HG02763 (cell line): ENCODE data around the gene PIGBOS1.

Experiments used
- ATAC-seq: cut with Tn5 transposase; IDR thresholded peaks from one replicate; pipeline ENCODE4 v1.9.1; 2021; ENCODE audit warnings: mild to moderate bottlenecking, moderate library complexity; ENCODE audit not compliant: unreplicated experiment

PIGBOS1 gene

GRCh38 chr15:55318588-55319494 lies at the start of gene PIGBOS1, which contains the start of gene PIGB:
PIGBOS1 (minus strand) TSS chr15:55319123; CDS start chr15:55317792, 1,331 bp downstream.
PIGB (plus strand) TSS chr15:55319222; CDS start chr15:55319251, 29 bp downstream.
- ATAC-seq = peak; percentile 94

GRCh38 chr15:55366981-55367380 lies 48.1 kb upstream of the PIGBOS1 start:
- no peak for ATAC-seq

GRCh38 chr15:55362641-55363040 lies 43.7 kb upstream of the PIGBOS1 start:
- no peak for ATAC-seq

GRCh38 chr15:55361048-55361447 lies 42.1 kb upstream of the PIGBOS1 start:
- ATAC-seq = no peak

GRCh38 chr15:55360256-55360655 lies 41.3 kb upstream of the PIGBOS1 start:
- ATAC-seq = no peak

- no peak for ATAC-seq
These were observed 39.5 kb upstream of the PIGBOS1 start for GRCh38 chr15:55358471-55358870.

GRCh38 chr15:55357774-55358173 lies 38.9 kb upstream of the PIGBOS1 start:
- ATAC-seq = no peak

GRCh38 chr15:55356985-55357585 lies 38.2 kb upstream of the PIGBOS1 start:
- ATAC-seq = no peak

- ATAC-seq = no peak
These were observed 34.1 kb upstream of the PIGBOS1 start for GRCh38 chr15:55353025-55353424.

GRCh38 chr15:55349282-55349681 lies 30.4 kb upstream of the PIGBOS1 start:
- no peak for ATAC-seq

GRCh38 chr15:55348281-55348778 lies 29.4 kb upstream of the PIGBOS1 start:
- ATAC-seq = no peak

- no peak for ATAC-seq
These were observed 25.3 kb upstream of the PIGBOS1 start for GRCh38 chr15:55344206-55344605.

- no peak for ATAC-seq
These were observed 24.2 kb upstream of the PIGBOS1 start for GRCh38 chr15:55343168-55343567.

GRCh38 chr15:55337160-55337559 lies 18.2 kb upstream of the PIGBOS1 start:
- ATAC-seq = no peak

GRCh38 chr15:55334997-55335396 lies 16.1 kb upstream of the PIGBOS1 start:
- no peak for ATAC-seq

- ATAC-seq = no peak
These were observed 15.4 kb upstream of the PIGBOS1 start for GRCh38 chr15:55334371-55334770.

- ATAC-seq = no peak
These were observed 8.5 kb upstream of the PIGBOS1 start for GRCh38 chr15:55327387-55327786.

GRCh38 chr15:55322467-55322866 lies 3.5 kb upstream of the PIGBOS1 start:
- no peak for ATAC-seq

GRCh38 chr15:55320963-55321362 lies 2.0 kb upstream of the PIGBOS1 start:
- no peak for ATAC-seq

GRCh38 chr15:55320238-55320550 lies 1.3 kb upstream of the PIGBOS1 start:
- no peak for ATAC-seq

GRCh38 chr15:55319537-55320237 lies 764 bp upstream of the PIGBOS1 start:
- peak; percentile 37 for ATAC-seq
